ENCODE measurements around the gene FGD4. TPM values are rescaled to one million over a fixed set of nuclear protein-coding genes. Genes with fewer than 3 reads are reported as not detected.

Gene FGD4
- total RNA-seq, 4 donors from 2014 or later, result 32.5 to 51.4 (median 38.8) TPM

GRCh38 chr12:32445356-32445755 is 46.0 kb downstream of the FGD4 start:
- 84 to 85% methylated on average over 1 of the region's 1 CpG for WGBS, 2 donors

DNA sequence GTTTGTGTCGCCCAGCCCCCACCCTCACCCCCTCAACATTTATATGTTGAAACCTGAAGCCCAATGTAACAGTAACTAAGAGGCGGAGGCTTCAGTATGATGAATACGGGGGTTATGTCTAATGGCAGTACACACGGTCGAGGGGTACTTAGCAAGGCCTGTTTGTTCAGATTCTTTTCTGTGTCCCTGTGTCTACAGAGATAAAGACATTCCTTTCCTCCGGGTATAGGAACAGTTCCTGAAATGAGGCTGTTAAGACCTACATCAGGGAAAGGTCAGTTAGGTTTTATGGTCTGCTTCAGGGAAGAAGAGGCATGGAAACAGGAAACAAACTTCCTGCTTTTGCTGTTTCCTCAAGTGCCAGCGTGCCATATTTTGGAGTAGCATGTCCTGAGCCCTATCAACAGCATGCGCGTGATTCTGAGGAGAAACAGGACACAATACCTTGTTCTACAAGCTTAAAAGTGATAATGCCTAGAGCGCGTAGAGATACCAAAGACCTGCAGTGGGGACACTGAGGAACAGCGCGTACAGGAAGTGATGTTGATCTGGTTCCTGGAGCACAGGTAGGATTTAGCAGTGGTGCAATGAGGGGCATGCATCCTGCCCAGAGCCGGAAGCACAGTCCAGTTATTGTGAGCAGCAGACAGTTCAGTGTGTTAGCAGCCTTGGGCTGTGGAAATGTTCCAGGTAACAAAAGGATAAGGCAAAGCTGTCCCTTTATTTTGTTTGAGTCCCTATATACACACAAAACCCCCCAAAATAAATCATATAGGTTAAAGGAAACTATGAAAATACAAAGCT is 47.2 kb downstream of the FGD4 start:
- Histone ChIP-seq H3K4me3 (replicated peaks in 1 of 3) (no peak overlapping the region), H3K4me1 (peaks cover 0 to 4% of the 10 kb centered on the region in 2 donors), H3K36me3 (no peaks in the 10 kb centered on the region), H3K27me3 (no peaks in the 10 kb centered on the region), H3K27ac (no peak overlapping the region), H3K9me3 (no peaks in the 10 kb centered on the region)
- intact Hi-C loops (cut with DNase I), result no loop called here
- TF ChIP-seq, protein P1, sequence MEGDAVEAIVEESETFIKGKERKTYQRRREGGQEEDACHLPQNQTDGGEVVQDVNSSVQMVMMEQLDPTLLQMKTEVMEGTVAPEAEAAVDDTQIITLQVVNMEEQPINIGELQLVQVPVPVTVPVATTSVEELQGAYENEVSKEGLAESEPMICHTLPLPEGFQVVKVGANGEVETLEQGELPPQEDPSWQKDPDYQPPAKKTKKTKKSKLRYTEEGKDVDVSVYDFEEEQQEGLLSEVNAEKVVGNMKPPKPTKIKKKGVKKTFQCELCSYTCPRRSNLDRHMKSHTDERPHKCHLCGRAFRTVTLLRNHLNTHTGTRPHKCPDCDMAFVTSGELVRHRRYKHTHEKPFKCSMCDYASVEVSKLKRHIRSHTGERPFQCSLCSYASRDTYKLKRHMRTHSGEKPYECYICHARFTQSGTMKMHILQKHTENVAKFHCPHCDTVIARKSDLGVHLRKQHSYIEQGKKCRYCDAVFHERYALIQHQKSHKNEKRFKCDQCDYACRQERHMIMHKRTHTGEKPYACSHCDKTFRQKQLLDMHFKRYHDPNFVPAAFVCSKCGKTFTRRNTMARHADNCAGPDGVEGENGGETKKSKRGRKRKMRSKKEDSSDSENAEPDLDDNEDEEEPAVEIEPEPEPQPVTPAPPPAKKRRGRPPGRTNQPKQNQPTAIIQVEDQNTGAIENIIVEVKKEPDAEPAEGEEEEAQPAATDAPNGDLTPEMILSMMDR (IDR thresholded peaks at IDR 0.05), result no peak
- TF ChIP-seq POLR2A (IDR thresholded peaks at IDR 0.05), result no peak
- DNase-seq, result no peak
- 78% methylated on average over 14 of the region's 14 CpGs for WGBS, 2 donors

More at GRCh38 chr12:32445356-32445755, 46.0 kb downstream of the FGD4 start:
- Histone ChIP-seq H3K4me3 (replicated peaks in 1 of 3) (no peak overlapping the region), H3K27me3 (no peaks in the 10 kb centered on the region), H3K27ac (peak overlapping the region in 1 of 3 donors; percentile 26), H3K9me3 (no peaks in the 10 kb centered on the region), H3K36me3 (no peaks in the 10 kb centered on the region), H3K4me1 (peaks cover 0 to 4% of the 10 kb centered on the region in 2 donors)
- no peak for TF ChIP-seq POLR2A (IDR thresholded peaks at IDR 0.05)
- TF ChIP-seq, protein P1 (IDR thresholded peaks at IDR 0.05), result no peak
- intact Hi-C loops (cut with DNase I), result no loop called here
- DNase-seq, result no peak

DNA sequence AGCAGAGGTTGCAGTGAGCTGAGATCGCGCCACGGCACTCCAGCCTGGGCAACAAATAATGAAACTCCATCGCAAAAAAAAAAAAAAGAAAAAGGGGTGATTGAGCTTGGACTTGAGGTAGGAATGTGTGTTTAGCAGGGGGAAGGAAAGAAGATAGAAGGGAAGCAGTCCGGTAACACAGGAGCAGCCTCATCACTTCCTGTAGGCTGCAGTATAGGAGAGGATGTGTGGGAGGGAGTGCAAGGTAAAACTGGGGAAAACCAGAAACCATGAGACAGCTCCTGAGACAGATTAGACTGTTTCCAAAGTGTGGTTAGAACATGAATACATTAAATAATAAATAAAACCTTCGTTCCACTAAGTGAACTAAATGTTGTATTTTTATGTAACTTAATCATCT is 49.2 kb downstream of the FGD4 start:
- WGBS, 2 donors, result 86 to 87% methylated on average over 6 of the region's 6 CpGs
- no peak overlapping the region for H3K4me3 ChIP-seq (replicated peaks in 1 of 3)
- peaks cover 2 to 4% of the 10 kb centered on the region in 2 donors for H3K4me1 ChIP-seq
- no peak for DNase-seq
- H3K27ac ChIP-seq, result no peak overlapping the region
- H3K9me3 ChIP-seq, result no peaks in the 10 kb centered on the region
- H3K36me3 ChIP-seq, result no peaks in the 10 kb centered on the region
- intact Hi-C loops (cut with DNase I), result no loop called here
- TF ChIP-seq, protein P1 (IDR thresholded peaks at IDR 0.05), result no peak
- no peak for TF ChIP-seq POLR2A (IDR thresholded peaks at IDR 0.05)
- no peaks in the 10 kb centered on the region for H3K27me3 ChIP-seq

DNA sequence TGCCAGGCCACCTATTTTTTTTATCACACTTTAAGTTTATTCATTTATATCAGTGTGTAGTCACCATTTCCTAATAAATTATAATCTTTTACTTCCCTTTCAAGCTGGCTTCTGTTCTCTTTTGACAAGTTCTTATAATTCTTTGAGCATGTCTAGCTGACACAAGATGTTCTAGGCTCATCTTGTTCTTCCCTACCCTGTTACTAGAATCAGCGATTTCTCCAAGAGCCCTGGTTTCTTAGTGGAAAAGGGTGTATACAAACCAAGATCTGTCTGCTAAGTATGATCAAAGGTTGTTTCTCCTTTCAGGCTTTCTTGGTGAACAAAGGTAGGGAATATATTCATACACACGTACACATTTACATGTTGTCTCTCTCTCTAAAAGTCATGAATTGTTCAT is 51.0 kb downstream of the FGD4 start:
- H3K27me3 ChIP-seq, result no peaks in the 10 kb centered on the region
- WGBS, 2 donors, result 88 to 93% methylated on average over 2 of the region's 2 CpGs
- no peak overlapping the region for H3K27ac ChIP-seq
- no peaks in the 10 kb centered on the region for H3K36me3 ChIP-seq
- TF ChIP-seq, protein P1 (IDR thresholded peaks at IDR 0.05), result no peak
- no peak for TF ChIP-seq POLR2A (IDR thresholded peaks at IDR 0.05)
- no peak overlapping the region for H3K4me3 ChIP-seq (replicated peaks in 1 of 3)
- intact Hi-C loops (cut with DNase I), result no loop called here
- H3K9me3 ChIP-seq, result no peaks in the 10 kb centered on the region
- peaks cover 0 to 2% of the 10 kb centered on the region in 2 donors for H3K4me1 ChIP-seq
- no peak for DNase-seq

GRCh38 chr12:32450768-32451167 is 51.4 kb downstream of the FGD4 start:
- WGBS, 2 donors, result 79 to 92% methylated on average over 1 of the region's 1 CpG
- DNase-seq, result no peak

More at GRCh38 chr12:32450768-32451167, 51.4 kb downstream of the FGD4 start:
- Histone ChIP-seq H3K27ac (no peak overlapping the region), H3K9me3 (no peaks in the 10 kb centered on the region), H3K4me3 (replicated peaks in 1 of 3) (no peak overlapping the region), H3K27me3 (no peaks in the 10 kb centered on the region), H3K4me1 (peaks cover 0 to 2% of the 10 kb centered on the region in 2 donors), H3K36me3 (no peaks in the 10 kb centered on the region)
- intact Hi-C loops (cut with DNase I), result no loop called here
- TF ChIP-seq, protein P1 (IDR thresholded peaks at IDR 0.05), result no peak
- no peak for TF ChIP-seq POLR2A (IDR thresholded peaks at IDR 0.05)
